ENCODE measurements around the gene TAF4B.
"Not testable (repeated sequence)": the region's sequence is repeated elsewhere in the genome, so short reads cannot be mapped to it uniquely, and the experiment has no call there.

Gene TAF4B

DNA sequence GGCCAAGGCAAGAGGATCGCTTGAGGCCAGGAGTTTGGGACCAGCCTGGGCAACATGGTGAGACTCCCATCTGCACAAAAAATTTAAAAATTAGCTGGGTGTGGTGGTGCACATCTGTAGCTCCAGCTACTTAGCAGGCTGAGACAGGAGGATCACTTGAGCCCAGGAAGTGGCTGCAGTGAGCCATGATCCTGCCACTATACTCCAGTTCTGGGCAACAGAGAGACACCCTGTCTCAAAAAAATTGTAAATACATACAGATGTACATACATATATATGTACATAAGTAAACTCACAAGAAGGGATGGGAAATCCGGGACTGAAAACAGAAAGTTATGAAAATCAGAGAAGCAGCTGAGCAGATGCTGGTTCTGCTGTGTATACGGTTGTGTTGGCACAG lies 29.6 kb upstream of the TAF4B start:
- TF ChIP-seq, protein P1, sequence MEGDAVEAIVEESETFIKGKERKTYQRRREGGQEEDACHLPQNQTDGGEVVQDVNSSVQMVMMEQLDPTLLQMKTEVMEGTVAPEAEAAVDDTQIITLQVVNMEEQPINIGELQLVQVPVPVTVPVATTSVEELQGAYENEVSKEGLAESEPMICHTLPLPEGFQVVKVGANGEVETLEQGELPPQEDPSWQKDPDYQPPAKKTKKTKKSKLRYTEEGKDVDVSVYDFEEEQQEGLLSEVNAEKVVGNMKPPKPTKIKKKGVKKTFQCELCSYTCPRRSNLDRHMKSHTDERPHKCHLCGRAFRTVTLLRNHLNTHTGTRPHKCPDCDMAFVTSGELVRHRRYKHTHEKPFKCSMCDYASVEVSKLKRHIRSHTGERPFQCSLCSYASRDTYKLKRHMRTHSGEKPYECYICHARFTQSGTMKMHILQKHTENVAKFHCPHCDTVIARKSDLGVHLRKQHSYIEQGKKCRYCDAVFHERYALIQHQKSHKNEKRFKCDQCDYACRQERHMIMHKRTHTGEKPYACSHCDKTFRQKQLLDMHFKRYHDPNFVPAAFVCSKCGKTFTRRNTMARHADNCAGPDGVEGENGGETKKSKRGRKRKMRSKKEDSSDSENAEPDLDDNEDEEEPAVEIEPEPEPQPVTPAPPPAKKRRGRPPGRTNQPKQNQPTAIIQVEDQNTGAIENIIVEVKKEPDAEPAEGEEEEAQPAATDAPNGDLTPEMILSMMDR (IDR thresholded peaks at IDR 0.05; ENCODE audit: control insufficient read depth, extremely low read depth, insufficient read depth): no peak
- no peak for DNase-seq (ENCODE audit: low read depth)
- H3K4me3 ChIP-seq (ENCODE audit: low read depth, low read length): no peak overlapping the region

GRCh38 chr18:26202001-26202400 lies 24.2 kb upstream of the TAF4B start:
- DNase-seq (ENCODE audit: low read depth); H3K4me3 ChIP-seq (ENCODE audit: low read depth, low read length): not testable (repeated sequence)

DNA sequence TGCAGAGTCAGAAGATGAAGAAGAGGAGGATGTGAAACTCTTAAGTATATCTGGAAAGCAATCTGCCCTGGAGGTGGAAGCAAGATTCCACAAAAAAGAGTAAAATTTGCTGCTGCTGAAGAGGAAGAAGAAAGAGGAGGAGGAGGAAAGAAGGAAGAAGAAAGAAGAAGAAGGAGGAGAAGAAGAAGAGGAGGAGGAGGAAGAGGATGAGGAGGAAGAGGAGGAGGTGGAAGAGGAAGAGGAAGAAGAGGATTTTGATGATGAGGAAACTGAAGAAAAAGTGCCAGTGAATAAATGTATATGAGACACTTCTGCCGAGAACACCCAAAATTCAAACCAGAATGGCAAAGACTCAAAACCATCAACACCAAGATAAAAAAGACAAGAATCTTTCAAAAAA lies 20.9 kb upstream of the TAF4B start:
- TF ChIP-seq, protein P1 (IDR thresholded peaks at IDR 0.05; ENCODE audit: control insufficient read depth, extremely low read depth, insufficient read depth): no peak
- DNase-seq (ENCODE audit: low read depth): no peak

DNA sequence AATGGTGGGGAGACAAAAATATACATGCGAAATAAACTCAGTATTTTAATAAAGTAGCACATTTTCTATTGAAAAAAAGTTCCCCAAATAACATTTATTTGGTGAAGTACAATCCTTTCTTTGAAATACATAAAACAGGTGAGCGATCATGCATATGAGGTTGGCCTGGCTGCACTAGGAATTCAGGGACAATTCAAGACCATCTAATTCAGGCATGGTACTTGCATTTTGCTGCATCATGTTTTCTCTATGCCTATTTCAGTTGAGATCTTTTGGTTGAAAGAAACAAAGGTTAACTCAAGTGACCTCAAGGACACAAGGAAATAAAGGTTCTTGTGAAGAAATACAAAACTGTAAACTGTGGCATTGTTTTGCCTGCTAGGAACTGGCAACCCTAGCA lies 19.8 kb upstream of the TAF4B start:
- TF ChIP-seq, protein P1 (IDR thresholded peaks at IDR 0.05; ENCODE audit: control insufficient read depth, extremely low read depth, insufficient read depth): no peak
- H3K4me3 ChIP-seq (ENCODE audit: low read depth, low read length): no peak overlapping the region
- DNase-seq (ENCODE audit: low read depth): no peak

More for the DNA sequence above, 20.9 kb upstream of the TAF4B start:
- no peak overlapping the region for H3K4me3 ChIP-seq (ENCODE audit: low read depth, low read length)

DNA sequence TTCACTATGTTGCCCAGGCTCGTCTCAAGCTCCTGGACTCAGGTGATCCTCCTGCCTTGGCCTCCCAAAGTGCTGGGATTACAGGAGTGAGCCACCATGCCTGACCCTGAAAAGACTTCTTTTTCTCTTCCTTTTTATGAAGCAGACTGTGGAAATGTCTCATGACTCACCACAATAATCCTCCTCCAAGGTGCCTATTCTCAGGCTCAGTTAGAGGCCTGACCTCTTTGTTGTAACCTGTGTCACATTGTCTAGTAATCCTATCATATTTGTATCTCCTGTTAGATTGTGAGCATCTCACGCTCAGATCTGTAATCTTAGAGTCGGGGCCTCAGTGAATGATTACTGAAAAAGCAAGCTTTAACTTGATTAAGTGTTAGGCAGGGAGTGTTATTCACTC lies 18.3 kb upstream of the TAF4B start:
- TF ChIP-seq, protein P1 (IDR thresholded peaks at IDR 0.05; ENCODE audit: control insufficient read depth, extremely low read depth, insufficient read depth): no peak
- H3K4me3 ChIP-seq (ENCODE audit: low read depth, low read length): no peak overlapping the region
- no peak for DNase-seq (ENCODE audit: low read depth)

GRCh38 chr18:26208977-26209376 lies 17.3 kb upstream of the TAF4B start:
- H3K4me3 ChIP-seq (ENCODE audit: low read depth, low read length): no peak overlapping the region
- DNase-seq (ENCODE audit: low read depth): no peak
- TF ChIP-seq, protein P1 (IDR thresholded peaks at IDR 0.05; ENCODE audit: control insufficient read depth, extremely low read depth, insufficient read depth): no peak

DNA sequence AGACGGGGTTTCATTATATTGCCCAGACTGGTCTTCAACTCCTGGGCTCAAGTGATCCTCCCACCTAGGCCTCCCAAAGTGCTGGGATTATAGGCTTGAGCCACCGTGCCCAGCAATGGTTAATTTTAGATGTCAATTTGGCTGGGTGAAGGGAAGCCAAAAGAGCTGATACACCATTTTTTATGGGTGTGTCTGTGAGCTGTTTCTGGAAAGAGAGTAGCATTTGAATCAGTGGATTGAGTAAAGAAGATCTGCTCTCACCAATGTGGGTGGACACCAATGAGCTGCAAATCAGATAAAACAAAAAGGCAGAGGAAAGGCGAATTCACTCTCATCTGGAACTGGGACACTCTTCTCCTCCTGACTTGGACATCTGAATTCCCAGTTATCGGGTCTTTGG lies 16.1 kb upstream of the TAF4B start:
- no peak overlapping the region for H3K4me3 ChIP-seq (ENCODE audit: low read depth, low read length)
- TF ChIP-seq, protein P1 (IDR thresholded peaks at IDR 0.05; ENCODE audit: control insufficient read depth, extremely low read depth, insufficient read depth): no peak
- DNase-seq (ENCODE audit: low read depth): no peak

Measured in LNCaP clone FGC (cell line).